ENCODE results near the gene ACP3.

The ACP3 gene

GRCh38 chr3:132406587-132406986, 89.4 kb downstream of the ACP3 start:
- DNase-seq (ENCODE audit: low read depth in 2 of 2) = no peak

GRCh38 chr3:132407025-132407424, 89.8 kb downstream of the ACP3 start:
- DNase-seq (ENCODE audit: low read depth in 2 of 2) = no peak
